Measurements from ENCODE around the gene PTER.

DNA sequence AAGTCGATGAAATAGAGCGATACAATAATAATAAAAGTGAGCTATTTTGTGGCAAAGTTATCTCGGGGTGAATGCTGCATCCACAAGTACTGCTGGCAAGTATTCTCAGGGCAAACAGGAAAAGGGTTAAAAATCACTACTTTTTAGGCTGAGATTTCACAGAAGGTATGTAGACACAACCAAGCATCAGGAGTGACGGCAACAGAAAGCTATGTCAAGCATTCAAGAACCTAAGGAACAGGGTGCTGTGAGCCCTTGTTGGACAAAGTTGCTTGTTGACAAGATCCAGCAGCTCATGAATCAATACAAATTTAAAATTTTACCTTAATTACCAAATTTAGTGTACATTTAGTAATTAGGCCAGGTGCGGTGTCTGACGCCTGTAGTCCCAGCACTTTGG lies 126.1 kb downstream of the PTER start:
- TF ChIP-seq, protein P1, sequence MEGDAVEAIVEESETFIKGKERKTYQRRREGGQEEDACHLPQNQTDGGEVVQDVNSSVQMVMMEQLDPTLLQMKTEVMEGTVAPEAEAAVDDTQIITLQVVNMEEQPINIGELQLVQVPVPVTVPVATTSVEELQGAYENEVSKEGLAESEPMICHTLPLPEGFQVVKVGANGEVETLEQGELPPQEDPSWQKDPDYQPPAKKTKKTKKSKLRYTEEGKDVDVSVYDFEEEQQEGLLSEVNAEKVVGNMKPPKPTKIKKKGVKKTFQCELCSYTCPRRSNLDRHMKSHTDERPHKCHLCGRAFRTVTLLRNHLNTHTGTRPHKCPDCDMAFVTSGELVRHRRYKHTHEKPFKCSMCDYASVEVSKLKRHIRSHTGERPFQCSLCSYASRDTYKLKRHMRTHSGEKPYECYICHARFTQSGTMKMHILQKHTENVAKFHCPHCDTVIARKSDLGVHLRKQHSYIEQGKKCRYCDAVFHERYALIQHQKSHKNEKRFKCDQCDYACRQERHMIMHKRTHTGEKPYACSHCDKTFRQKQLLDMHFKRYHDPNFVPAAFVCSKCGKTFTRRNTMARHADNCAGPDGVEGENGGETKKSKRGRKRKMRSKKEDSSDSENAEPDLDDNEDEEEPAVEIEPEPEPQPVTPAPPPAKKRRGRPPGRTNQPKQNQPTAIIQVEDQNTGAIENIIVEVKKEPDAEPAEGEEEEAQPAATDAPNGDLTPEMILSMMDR (conservative IDR thresholded peaks at IDR 0.05; ENCODE audit: low read length) = no peak
- no peak for TF ChIP-seq EZH2phosphoT487 (IDR thresholded peaks at IDR 0.05; ENCODE audit: borderline replicate concordance, low read depth, low read length)

All from OCI-LY7 (cell line).